LNCAP (cell line): ENCODE measurements around the gene PEX11B.

Experiments
- CTCF ChIP-seq: fragments of 450-650 bp; IDR thresholded peaks from 2 replicates; pipeline ENCODE4 v1.5.1; 2017; ENCODE audit warnings: mild to moderate bottlenecking

PEX11B gene

GRCh38 chr1:145886390-145886789, 32.1 kb downstream of the PEX11B start:
- no peak for TF ChIP-seq CTCF

GRCh38 chr1:145885738-145886287, 32.7 kb downstream of the PEX11B start, which contains the start of gene ANKRD35:
Gene ANKRD35, minus strand, starts transcription at chr1:145885866. Its CDS starts 108 bp downstream, at chr1:145885758.
- TF ChIP-seq CTCF = no peak

DNA sequence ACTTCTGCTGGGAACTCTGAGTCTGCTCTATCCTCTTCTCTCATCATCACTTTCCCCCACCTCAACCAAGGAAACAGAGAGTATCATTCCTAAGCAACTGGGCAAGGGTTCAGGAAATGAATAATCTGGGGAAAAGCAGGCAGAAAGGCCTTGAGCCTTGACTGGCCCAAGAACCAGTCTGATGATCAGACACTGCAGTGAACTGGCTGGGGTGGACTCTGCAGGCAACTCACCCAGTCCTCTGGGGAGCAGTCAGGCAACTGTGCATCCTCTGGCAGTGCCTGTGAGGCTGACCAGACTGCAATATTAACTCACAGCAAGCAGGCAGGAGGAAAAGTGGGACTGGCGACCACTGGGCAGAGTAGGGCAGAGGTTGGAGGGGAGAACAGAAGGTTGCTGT, 33.8 kb downstream of the PEX11B start:
- TF ChIP-seq CTCF = no peak

- no peak for TF ChIP-seq CTCF
Observed at GRCh38 chr1:145879775-145880174, 38.7 kb downstream of the PEX11B start.

GRCh38 chr1:145878724-145879123, 39.8 kb downstream of the PEX11B start:
- TF ChIP-seq CTCF = no peak

DNA sequence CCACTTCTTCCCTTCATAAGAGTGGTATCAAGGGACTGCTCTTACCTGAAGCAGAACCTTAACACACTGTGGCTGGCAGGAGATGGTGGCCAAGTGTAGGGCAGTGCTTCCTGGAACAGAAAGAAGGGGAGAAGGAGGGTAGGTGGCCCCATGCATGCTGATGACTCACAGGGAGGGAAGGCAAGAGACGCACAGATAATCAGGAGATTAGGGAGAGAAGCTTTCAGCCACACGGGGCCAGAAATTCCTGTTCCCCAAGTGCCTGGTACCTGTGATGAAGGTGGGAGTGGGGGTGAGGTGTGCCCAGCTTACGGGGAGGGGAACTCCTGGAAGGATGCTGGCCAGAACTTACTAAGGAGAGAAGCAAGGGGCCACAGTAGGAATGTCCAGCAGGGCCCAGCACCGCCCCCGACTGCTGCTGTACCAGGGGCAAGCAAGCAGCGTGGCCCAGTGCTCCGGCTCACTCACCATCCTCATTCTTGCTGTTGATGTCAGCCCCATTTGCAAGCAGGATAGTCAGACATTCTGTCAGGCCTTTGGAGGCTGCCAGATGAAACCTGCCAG, 40.5 kb downstream of the PEX11B start:
- no peak for TF ChIP-seq CTCF

- TF ChIP-seq CTCF = no peak
Observed at GRCh38 chr1:145874646-145875045, 43.9 kb downstream of the PEX11B start.
